Right lobe of liver (tissue), 4 donors: ENCODE data around the gene AURKAIP1.

ENCODE experiments used
- POLR2A ChIP-seq: fragments of 450-650 bp; IDR thresholded peaks from one replicate; pipeline ENCODE4 v1.6.1; 2017; ENCODE audit warnings: antibody characterized with exemption, mild to moderate bottlenecking
- TF ChIP-seq, protein P1 (sequence below), 4 donors: fragments of 200-600 bp in 3 of 4; fragments of 450-650 bp in 1 of 4; IDR thresholded peaks; one replicate each; pipeline versions ENCODE4 v1.5.1 to v1.8.0; 2016 to 2022; ENCODE audit warnings: antibody characterized with exemption in 4 of 4, mild to moderate bottlenecking in 2 of 4
- donor health status: DM: no; HTN: no; CAD: no.
- donor health status: DM: no; HTN: no; CAD: no.
- donor health status: DM: no; HTN: yes; CAD: no.

GRCh38 chr1:1399872-1400575, 25.0 kb upstream of the AURKAIP1 start:
- TF ChIP-seq, protein P1, sequence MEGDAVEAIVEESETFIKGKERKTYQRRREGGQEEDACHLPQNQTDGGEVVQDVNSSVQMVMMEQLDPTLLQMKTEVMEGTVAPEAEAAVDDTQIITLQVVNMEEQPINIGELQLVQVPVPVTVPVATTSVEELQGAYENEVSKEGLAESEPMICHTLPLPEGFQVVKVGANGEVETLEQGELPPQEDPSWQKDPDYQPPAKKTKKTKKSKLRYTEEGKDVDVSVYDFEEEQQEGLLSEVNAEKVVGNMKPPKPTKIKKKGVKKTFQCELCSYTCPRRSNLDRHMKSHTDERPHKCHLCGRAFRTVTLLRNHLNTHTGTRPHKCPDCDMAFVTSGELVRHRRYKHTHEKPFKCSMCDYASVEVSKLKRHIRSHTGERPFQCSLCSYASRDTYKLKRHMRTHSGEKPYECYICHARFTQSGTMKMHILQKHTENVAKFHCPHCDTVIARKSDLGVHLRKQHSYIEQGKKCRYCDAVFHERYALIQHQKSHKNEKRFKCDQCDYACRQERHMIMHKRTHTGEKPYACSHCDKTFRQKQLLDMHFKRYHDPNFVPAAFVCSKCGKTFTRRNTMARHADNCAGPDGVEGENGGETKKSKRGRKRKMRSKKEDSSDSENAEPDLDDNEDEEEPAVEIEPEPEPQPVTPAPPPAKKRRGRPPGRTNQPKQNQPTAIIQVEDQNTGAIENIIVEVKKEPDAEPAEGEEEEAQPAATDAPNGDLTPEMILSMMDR (IDR thresholded peaks at IDR 0.05): no peak
- TF ChIP-seq POLR2A: no peak
